Neutrophil (primary cell): ENCODE results near the gene PPP1R1B.

Experiments used
- H3K27ac ChIP-seq: fragments of 200-600 bp; sonication (generic); 2 replicates; pipeline ENCODE4 v1.5.1; 2016; ENCODE audit warnings: mild to moderate bottlenecking, moderate library complexity
- H3K27me3 ChIP-seq: fragments of 200-600 bp; sonication (generic); 2 replicates; pipeline ENCODE4 v1.6.0; 2016; ENCODE audit warnings: mild to moderate bottlenecking
- H3K36me3 ChIP-seq: fragments of 200-600 bp; sonication (generic); 2 replicates; pipeline ENCODE4 v1.5.1; 2017
- H3K4me1 ChIP-seq, 2 experiments: fragments of 200-600 bp in 1 of 2; sonication (generic) in 1 of 2; 1 replicate in 1 of 2; 2 replicates in 1 of 2; pipeline versions ENCODE4 v1.5.1 to v1.6.1; 2013 to 2016; ENCODE audit warnings: low read depth in 1 of 2, low read length in 1 of 2, mild to moderate bottlenecking in 1 of 2, moderate library complexity in 1 of 2; ENCODE audit not compliant: control insufficient read depth in 1 of 2, insufficient read depth in 1 of 2
- H3K4me3 ChIP-seq, 2 experiments: fragments of 200-600 bp in 1 of 2; sonication (generic) in 1 of 2; 1 replicate in 1 of 2; 2 replicates in 1 of 2; pipeline ENCODE4 v1.5.1; 2013 to 2016; ENCODE audit warnings: low read depth in 1 of 2, low read length in 1 of 2, mild to moderate bottlenecking in 1 of 2, moderate library complexity in 1 of 2
- H3K9me3 ChIP-seq: fragments of 200-600 bp; sonication (generic); 2 replicates; pipeline ENCODE4 v1.5.1; 2016
- TF ChIP-seq, protein P1 (sequence below): fragments of 200-600 bp; sonication (generic); IDR thresholded peaks from 2 replicates; pipeline ENCODE4 v1.5.1; 2016; ENCODE audit warnings: antibody characterized with exemption

Gene PPP1R1B

DNA sequence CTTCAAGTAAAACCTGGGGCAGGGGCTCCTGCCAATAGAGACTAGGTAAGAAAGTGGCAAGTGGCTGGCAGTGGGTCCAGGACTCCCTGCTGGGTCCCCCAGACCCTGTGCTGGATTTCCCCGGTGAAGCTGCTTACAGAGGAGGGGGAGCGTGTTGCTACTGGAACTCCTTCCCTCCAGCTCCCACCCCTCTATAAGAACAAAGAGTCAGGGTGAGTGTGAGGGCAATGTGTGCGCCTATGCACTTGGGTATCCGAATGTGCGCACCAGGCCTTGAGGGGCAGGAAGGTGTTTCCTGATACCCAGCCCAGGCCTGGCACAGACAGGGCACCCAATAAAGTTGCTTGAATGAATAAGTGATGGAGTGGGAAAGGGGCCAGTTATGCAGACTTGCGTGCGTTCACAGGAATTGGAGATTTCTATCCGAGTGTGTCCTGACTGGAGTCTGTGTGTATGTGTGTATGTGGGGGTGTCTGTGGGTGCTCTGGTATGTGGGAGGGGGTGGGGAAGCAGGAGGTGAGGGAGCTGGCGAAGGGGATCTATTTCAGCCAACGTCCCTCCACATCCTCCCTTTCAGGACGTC lies 30.7 kb upstream of the PPP1R1B start:
- Histone ChIP-seq H3K27me3 (peaks cover 100% of the 10 kb centered on the region), H3K4me3 (no peak overlapping the region), H3K4me1 (no peaks in the 10 kb centered on the region), H3K36me3 (no peaks in the 10 kb centered on the region), H3K27ac (no peak overlapping the region), H3K9me3 (no peaks in the 10 kb centered on the region)
- TF ChIP-seq, protein P1, sequence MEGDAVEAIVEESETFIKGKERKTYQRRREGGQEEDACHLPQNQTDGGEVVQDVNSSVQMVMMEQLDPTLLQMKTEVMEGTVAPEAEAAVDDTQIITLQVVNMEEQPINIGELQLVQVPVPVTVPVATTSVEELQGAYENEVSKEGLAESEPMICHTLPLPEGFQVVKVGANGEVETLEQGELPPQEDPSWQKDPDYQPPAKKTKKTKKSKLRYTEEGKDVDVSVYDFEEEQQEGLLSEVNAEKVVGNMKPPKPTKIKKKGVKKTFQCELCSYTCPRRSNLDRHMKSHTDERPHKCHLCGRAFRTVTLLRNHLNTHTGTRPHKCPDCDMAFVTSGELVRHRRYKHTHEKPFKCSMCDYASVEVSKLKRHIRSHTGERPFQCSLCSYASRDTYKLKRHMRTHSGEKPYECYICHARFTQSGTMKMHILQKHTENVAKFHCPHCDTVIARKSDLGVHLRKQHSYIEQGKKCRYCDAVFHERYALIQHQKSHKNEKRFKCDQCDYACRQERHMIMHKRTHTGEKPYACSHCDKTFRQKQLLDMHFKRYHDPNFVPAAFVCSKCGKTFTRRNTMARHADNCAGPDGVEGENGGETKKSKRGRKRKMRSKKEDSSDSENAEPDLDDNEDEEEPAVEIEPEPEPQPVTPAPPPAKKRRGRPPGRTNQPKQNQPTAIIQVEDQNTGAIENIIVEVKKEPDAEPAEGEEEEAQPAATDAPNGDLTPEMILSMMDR: no peak

DNA sequence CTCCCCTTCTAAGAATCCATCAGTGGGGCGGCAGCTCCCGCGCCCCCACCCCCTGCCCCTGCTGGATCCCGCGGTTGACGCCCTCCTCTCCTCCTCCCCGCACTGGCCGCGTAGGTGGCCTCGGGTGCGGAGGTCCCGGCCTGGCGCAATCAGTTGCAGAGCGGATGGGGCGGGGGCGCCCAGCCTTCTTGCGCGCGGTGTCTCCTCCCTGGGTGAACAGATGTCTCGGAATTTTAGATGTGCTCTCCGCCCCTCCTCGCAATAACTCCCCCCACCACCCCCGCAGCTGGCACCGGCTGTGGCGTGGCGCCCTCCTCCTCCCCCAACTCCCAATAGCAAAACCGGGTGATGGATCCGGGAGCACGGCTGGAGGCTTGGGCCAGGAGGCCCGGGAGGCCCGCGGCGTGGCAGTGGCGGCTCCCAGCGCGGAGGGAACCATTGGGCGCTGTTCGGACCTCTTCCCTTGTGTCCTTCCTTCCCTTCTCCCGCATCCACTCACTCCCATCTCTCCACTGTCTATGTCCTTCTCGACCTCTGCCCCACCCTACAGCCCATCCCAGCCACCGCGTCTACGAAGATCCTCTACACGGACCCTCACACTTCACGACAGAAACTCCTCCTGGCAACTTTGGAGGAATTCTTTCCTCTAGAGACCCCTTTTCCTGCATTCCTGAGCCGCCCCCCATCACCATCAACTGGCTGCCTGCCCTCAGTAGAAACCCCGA lies 30.0 kb upstream of the PPP1R1B start:
- Histone ChIP-seq H3K27me3 (peaks cover 100% of the 10 kb centered on the region), H3K9me3 (no peaks in the 10 kb centered on the region), H3K27ac (no peak overlapping the region), H3K4me3 (no peak overlapping the region), H3K4me1 (no peaks in the 10 kb centered on the region), H3K36me3 (no peaks in the 10 kb centered on the region)
- TF ChIP-seq, protein P1: no peak

DNA sequence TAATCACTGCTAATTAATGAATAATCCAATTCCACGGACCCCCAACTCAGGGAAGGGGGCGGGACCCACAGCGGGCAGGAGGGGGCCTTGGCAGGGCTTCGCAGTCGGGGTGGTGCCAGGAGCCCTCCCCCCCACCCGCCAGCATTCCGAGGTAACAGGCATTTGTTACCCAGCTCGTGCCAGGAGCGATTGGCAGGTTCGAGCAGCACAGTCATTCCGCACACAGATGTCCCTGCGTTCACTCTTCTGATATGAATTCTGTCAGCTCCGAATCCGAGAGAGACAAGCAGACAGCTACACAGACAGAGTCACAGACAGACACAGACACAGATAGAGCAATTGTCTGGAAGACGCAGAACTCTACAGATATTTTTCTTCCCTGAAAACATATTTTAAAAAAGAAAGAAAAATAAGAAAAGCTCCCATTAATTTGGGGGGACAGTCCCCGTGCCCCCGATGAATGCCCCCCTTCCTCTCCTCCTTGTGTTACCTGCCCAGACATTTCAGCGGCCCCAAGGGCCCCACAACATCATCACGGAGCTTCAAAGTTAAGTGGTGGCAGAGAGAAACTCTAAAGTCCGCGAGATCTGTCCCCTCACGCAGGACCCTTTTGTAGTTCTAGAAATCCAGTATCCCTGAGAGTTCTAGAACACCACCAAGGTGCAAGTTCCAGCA lies 29.2 kb upstream of the PPP1R1B start:
- H3K9me3 ChIP-seq: no peaks in the 10 kb centered on the region
- H3K4me1 ChIP-seq: no peaks in the 10 kb centered on the region
- no peaks in the 10 kb centered on the region for H3K36me3 ChIP-seq
- no peak overlapping the region for H3K4me3 ChIP-seq
- H3K27ac ChIP-seq: no peak overlapping the region
- TF ChIP-seq, protein P1: no peak
- peaks cover 100% of the 10 kb centered on the region for H3K27me3 ChIP-seq

DNA sequence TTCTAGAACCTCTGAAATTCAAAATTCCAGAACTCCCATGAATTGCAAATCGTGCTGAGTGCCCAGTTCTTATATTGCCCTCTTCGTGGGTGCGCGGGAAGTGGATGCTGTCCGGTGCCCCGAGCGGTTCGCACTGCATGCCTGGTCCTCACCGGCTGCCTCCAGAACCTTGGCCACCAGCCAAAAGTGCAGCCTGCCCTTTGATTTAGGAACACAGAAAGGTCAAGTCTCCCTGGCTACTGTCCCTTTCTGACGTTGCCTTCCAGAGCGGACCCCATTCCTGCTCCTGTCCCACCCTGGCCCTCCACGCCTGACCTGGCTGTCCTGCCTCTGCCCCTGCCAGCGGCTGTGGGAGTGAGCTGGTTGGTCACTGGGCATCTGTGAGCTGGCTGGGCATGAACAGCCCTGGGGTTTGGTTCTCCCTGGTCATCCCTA lies 28.7 kb upstream of the PPP1R1B start:
- H3K27me3 ChIP-seq: peaks cover 100% of the 10 kb centered on the region
- H3K36me3 ChIP-seq: no peaks in the 10 kb centered on the region
- TF ChIP-seq, protein P1: no peak
- H3K9me3 ChIP-seq: no peaks in the 10 kb centered on the region
- H3K4me1 ChIP-seq: no peaks in the 10 kb centered on the region
- H3K27ac ChIP-seq: no peak overlapping the region
- H3K4me3 ChIP-seq: no peak overlapping the region

DNA sequence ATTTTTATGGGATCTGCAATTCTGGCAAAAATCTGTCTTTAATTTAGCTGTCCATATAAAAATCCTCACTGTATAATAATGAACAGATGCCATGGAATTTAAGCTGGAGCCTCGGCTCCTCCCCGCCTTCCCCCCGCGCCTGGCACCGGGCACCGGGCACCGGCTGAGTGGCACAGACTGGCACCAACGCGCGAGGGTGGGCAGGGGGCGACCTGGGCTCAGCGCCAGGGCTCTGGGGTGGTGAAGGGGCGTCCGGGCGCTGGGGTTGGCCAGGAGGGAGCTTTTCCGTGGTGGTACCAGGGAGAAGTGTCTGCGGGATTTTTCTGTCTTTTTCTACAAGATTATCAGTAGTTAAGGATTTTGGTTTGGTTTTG lies 28.1 kb upstream of the PPP1R1B start:
- TF ChIP-seq, protein P1: no peak
- Histone ChIP-seq H3K4me3 (no peak overlapping the region), H3K4me1 (peaks cover 0 to 2% of the 10 kb centered on the region in 2 experiments), H3K36me3 (no peaks in the 10 kb centered on the region), H3K27me3 (peaks cover 100% of the 10 kb centered on the region), H3K27ac (no peak overlapping the region), H3K9me3 (no peaks in the 10 kb centered on the region)
